GM19468 (cell line): ENCODE measurements around the gene TNPO3.

Experiments used
- ATAC-seq: cut with Tn5 transposase; IDR thresholded peaks from one replicate; pipeline ENCODE4 v1.9.1; 2021; ENCODE audit warnings: mild to moderate bottlenecking, moderate library complexity, moderate number of reproducible peaks; ENCODE audit not compliant: unreplicated experiment; ENCODE audit errors: extremely low read depth

Gene TNPO3

GRCh38 chr7:128928159-128928813 is 126.6 kb downstream of the TNPO3 start:
- ATAC-seq: no peak

GRCh38 chr7:128924707-128925588 is 130.0 kb downstream of the TNPO3 start:
- no peak for ATAC-seq

- ATAC-seq: no peak
Measured at GRCh38 chr7:128923411-128923800, 131.5 kb downstream of the TNPO3 start.

GRCh38 chr7:128922496-128923410 is 132.2 kb downstream of the TNPO3 start:
- no peak for ATAC-seq

- no peak for ATAC-seq
Measured at GRCh38 chr7:128921866-128922440, 133.0 kb downstream of the TNPO3 start.

GRCh38 chr7:128920913-128921582 is 133.9 kb downstream of the TNPO3 start:
- ATAC-seq: no peak

- no peak for ATAC-seq
Measured at GRCh38 chr7:128919881-128920799, 134.8 kb downstream of the TNPO3 start.

GRCh38 chr7:128919241-128919640 is 135.7 kb downstream of the TNPO3 start:
- no peak for ATAC-seq

- no peak for ATAC-seq
Measured at GRCh38 chr7:128918016-128918665, 136.8 kb downstream of the TNPO3 start.

- ATAC-seq: no peak
Measured at GRCh38 chr7:128917122-128917521, 137.8 kb downstream of the TNPO3 start.

- ATAC-seq: no peak
Measured at GRCh38 chr7:128916643-128916915, 138.3 kb downstream of the TNPO3 start.

- ATAC-seq: no peak
Measured at GRCh38 chr7:128915841-128916642, 138.9 kb downstream of the TNPO3 start.

- ATAC-seq: no peak
Measured at GRCh38 chr7:128915271-128915819, 139.6 kb downstream of the TNPO3 start.

- ATAC-seq: no peak
Measured at GRCh38 chr7:128914566-128915151, 140.3 kb downstream of the TNPO3 start.

- no peak for ATAC-seq
Measured at GRCh38 chr7:128913870-128914565, 140.9 kb downstream of the TNPO3 start.
